Ishikawa (cell line): ENCODE measurements around the gene FAM120B.

Source experiments
- CEBPB ChIP-seq: IDR thresholded peaks from 2 replicates; pipeline ENCODE4 v1.6.1; 2012
- CREB1 ChIP-seq: IDR thresholded peaks from 2 replicates; pipeline ENCODE4 v1.6.1; 2012; ENCODE audit warnings: low read depth
- EGR1 ChIP-seq: IDR thresholded peaks from 2 replicates; pipeline ENCODE4 v1.6.1; 2012
- EP300 ChIP-seq: IDR thresholded peaks from 2 replicates; pipeline ENCODE4 v1.6.1; 2012; ENCODE audit warnings: borderline replicate concordance
- FOXM1 ChIP-seq: IDR thresholded peaks from 2 replicates; pipeline ENCODE4 v1.6.1; 2012; ENCODE audit warnings: low read depth, borderline replicate concordance
- NFIC ChIP-seq: IDR thresholded peaks from 2 replicates; pipeline ENCODE4 v1.6.1; 2012
- RAD21 ChIP-seq: IDR thresholded peaks from 2 replicates; pipeline ENCODE4 v1.6.1; 2012; ENCODE audit warnings: low read depth
- REST ChIP-seq: IDR thresholded peaks from 2 replicates; pipeline ENCODE4 v1.6.1; 2012; ENCODE audit warnings: low read depth, mild to moderate bottlenecking
- TAF1 ChIP-seq: IDR thresholded peaks from 2 replicates; pipeline ENCODE4 v1.6.1; 2012; ENCODE audit warnings: low read depth, mild to moderate bottlenecking
- TCF12 ChIP-seq: IDR thresholded peaks from 2 replicates; pipeline ENCODE4 v1.6.1; 2012; ENCODE audit warnings: low read depth
- TEAD4 ChIP-seq: IDR thresholded peaks from 2 replicates; pipeline ENCODE4 v1.6.1; 2012
- USF1 ChIP-seq: IDR thresholded peaks from 2 replicates; pipeline ENCODE4 v1.6.1; 2012
- YY1 ChIP-seq: IDR thresholded peaks from 2 replicates; pipeline ENCODE4 v1.6.1; 2012; ENCODE audit warnings: low read depth
- ZBTB7A ChIP-seq: IDR thresholded peaks from 2 replicates; pipeline ENCODE4 v1.6.1; 2012; ENCODE audit warnings: low read depth
- TF ChIP-seq, protein P1 (sequence below): IDR thresholded peaks from 2 replicates; pipeline ENCODE4 v1.6.1; 2012

FAM120B gene

GRCh38 chr6:170291271-170292110, 15.1 kb upstream of the FAM120B start:
- TF ChIP-seq RAD21 (no peak; the same call in 1 of the 2 replicates), ZBTB7A (peak; percentile 68)

- no peak for TF ChIP-seq RAD21
- no peak for TF ChIP-seq YY1
- TF ChIP-seq REST: no peak
- TF ChIP-seq USF1: no peak
- no peak for TF ChIP-seq ZBTB7A
- TF ChIP-seq, protein P1, sequence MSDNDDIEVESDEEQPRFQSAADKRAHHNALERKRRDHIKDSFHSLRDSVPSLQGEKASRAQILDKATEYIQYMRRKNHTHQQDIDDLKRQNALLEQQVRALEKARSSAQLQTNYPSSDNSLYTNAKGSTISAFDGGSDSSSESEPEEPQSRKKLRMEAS: no peak
- no peak for TF ChIP-seq EGR1
- no peak for TF ChIP-seq CEBPB
- no peak for TF ChIP-seq NFIC
- no peak for TF ChIP-seq TEAD4
- no peak for TF ChIP-seq CREB1
- no peak for TF ChIP-seq FOXM1
- no peak for TF ChIP-seq TCF12
- TF ChIP-seq EP300: no peak
- TF ChIP-seq TAF1: no peak
These were observed 14.5 kb upstream of the FAM120B start for GRCh38 chr6:170292111-170292406.

GRCh38 chr6:170292407-170293158, 14.0 kb upstream of the FAM120B start:
- TF ChIP-seq ZBTB7A: no peak
- TF ChIP-seq EGR1: no peak
- peak; percentile 78 for TF ChIP-seq USF1
- TF ChIP-seq CEBPB: no peak
- TF ChIP-seq EP300: no peak
- TF ChIP-seq TEAD4: no peak
- peak; percentile 57 for TF ChIP-seq RAD21
- TF ChIP-seq, protein P1: no peak
- no peak for TF ChIP-seq FOXM1

DNA sequence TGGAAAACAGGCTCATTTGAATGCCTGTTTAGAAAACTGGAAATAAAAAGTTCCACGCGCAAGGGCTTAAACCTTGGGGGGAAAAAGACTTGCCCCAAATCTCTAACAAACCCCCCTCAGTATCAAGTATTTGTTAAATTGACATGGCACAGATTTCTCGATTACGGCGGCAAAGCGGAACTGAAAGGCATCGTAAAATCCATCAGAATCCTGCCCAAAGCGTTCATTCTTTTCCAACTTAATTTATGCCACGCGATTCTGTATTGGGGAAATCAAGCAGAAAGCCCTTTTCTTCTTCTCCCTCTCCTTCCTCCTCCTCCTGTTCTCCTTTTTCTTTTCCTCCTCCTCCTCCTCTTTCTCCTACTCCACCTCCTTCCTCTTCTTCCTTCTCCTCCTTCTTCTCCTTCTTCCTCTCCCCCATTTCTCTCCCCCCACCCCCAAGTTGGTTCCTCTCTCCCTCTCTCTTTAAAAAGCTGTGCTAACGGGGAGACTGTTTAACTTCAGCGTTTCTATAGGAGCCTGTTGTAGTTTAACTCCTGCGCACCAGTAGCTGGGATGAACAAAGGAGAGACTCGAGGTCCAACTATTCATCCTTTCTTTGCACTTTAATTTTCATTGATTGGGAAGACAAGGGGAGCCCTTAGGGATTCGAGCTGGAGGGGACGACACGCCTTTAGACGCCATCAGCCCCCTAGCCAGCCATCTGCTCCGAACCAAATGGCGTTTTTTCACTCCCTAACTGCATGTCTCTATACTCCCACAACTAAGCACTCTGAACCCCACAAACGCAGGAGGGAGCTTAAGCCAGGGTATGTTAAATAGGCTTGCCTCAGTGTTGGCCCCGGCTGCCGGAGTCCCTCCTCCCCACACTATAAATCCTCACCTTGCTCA, 13.0 kb upstream of the FAM120B start:
- no peak for TF ChIP-seq TAF1

- TF ChIP-seq EP300: no peak
These were observed 12.2 kb upstream of the FAM120B start for GRCh38 chr6:170294298-170294730.

GRCh38 chr6:170294813-170295509, 11.6 kb upstream of the FAM120B start:
- TF ChIP-seq YY1 (no peak), REST (no peak), CREB1 (no peak), TAF1 (no peak), CEBPB (no peak), TCF12 (no peak), ZBTB7A (no peak), USF1 (no peak), RAD21 (no peak), FOXM1 (no peak), TEAD4 (no peak), EGR1 (no peak), NFIC (no peak), EP300 (no peak)
- TF ChIP-seq, protein P1: no peak
